Measurements from ENCODE around the gene IFI27.

- TF ChIP-seq CTCF (IDR thresholded peaks at IDR 0.05; ENCODE audit: low read depth, low read length) (no peak), POLR2A (IDR thresholded peaks at IDR 0.05; ENCODE audit: extremely low read depth, insufficient read length) (no peak), MYC (IDR thresholded peaks at IDR 0.05; ENCODE audit: low read depth, low read length) (no peak), MAX (IDR thresholded peaks at IDR 0.05; ENCODE audit: low read depth, low read length) (no peak)
Observed at GRCh38 chr14:94161058-94161457, 50.5 kb downstream of the IFI27 start.
